Endothelial cell (in vitro differentiated cells): ENCODE measurements around the gene HNRNPK. TPM values are rescaled to one million over a fixed set of nuclear protein-coding genes. Genes with fewer than 3 reads are reported as not detected.

Experiments used
- DNase-seq: peaks from one replicate; pipeline ENCODE4 v3.0.0; 2021; ENCODE audit warnings: low spot score
- H3K27ac Mint-ChIP-seq: one replicate; pipeline ENCODE4 v1.8.0; 2021; ENCODE audit warnings: mixed read lengths, inconsistent platforms; ENCODE audit not compliant: unreplicated experiment
- H3K27me3 Mint-ChIP-seq: one replicate; pipeline ENCODE4 v1.8.0; 2021; ENCODE audit warnings: mild to moderate bottlenecking, moderate library complexity, mixed read lengths, inconsistent platforms; ENCODE audit not compliant: unreplicated experiment
- H3K36me3 Mint-ChIP-seq: one replicate; pipeline ENCODE4 v1.8.0; 2021; ENCODE audit warnings: mild to moderate bottlenecking, low read depth, mixed read lengths, inconsistent platforms; ENCODE audit not compliant: unreplicated experiment
- H3K4me1 Mint-ChIP-seq: one replicate; pipeline ENCODE4 v1.8.0; 2021; ENCODE audit warnings: mild to moderate bottlenecking, mixed read lengths, inconsistent platforms; ENCODE audit not compliant: unreplicated experiment
- H3K4me3 Mint-ChIP-seq: one replicate; pipeline ENCODE4 v1.8.0; 2021; ENCODE audit warnings: mild to moderate bottlenecking, mixed read lengths, inconsistent platforms; ENCODE audit not compliant: unreplicated experiment
- H3K9me3 Mint-ChIP-seq: one replicate; pipeline ENCODE4 v1.8.0; 2021; ENCODE audit warnings: mixed read lengths, inconsistent platforms; ENCODE audit not compliant: unreplicated experiment
- CTCF ChIP-seq: fragments of 200-600 bp; sonication (generic); IDR thresholded peaks from one replicate; pipeline ENCODE4 v1.5.0; 2021; ENCODE audit warnings: antibody characterized with exemption; ENCODE audit not compliant: unreplicated experiment
- total RNA-seq: library from RNA; stranded (reverse); fragmentation: NEBNext Ultra II Directional; extraction: Animal tissue kit (Norgen Biotek cat#: 25700); gene quantifications from one replicate; pipeline ENCODE4 v1.2.1, GENCODE V29; 2021; ENCODE audit not compliant: unreplicated experiment

The HNRNPK gene
- total RNA-seq, 1 donor from 2014 or later = 614 TPM

- Mint-ChIP-seq H3K4me3 (no peak overlapping the region), H3K27ac (no peak overlapping the region), H3K36me3 (no peaks in the 10 kb centered on the region), H3K4me1 (peaks cover 22% of the 10 kb centered on the region), H3K27me3 (peaks cover 1% of the 10 kb centered on the region), H3K9me3 (no peaks in the 10 kb centered on the region)
- no peak for DNase-seq
- no peak for TF ChIP-seq CTCF
These were observed 43.5 kb downstream of the HNRNPK start for GRCh38 chr9:83936523-83936922.

DNA sequence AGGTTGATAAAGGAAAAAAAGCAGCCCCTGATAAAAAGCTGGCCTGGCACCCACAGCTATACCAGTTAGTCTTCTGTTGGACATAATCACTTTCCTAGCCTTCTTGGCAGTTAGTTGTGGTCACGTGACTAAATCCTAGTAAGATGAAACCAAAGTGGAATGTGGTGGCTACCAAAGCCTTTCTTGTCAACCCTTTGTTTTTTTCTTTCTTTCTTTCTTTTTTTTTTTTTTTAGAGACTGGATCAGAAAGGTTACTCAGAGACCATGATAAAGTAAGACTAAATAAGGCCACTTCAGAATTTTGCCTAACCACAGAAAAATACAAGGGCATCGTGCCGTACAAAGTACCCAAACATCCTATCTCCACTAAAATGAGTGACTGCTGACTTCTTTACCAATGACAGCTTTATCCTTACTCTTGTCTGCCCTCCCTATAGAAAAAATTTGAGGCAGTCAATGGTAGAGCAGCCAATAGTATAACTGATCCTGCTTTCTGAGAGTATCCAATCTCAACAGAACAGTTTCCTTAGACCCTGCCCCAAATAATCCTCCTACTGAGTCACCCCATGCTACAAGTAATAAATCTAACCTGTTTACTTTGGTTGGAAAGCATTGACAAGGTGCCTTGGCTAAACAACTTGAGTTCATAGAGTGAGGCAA is 44.6 kb downstream of the HNRNPK start:
- Mint-ChIP-seq H3K4me1 (peaks cover 25% of the 10 kb centered on the region), H3K36me3 (no peaks in the 10 kb centered on the region), H3K27ac (peak overlapping the region; percentile 76), H3K9me3 (no peaks in the 10 kb centered on the region), H3K4me3 (no peak overlapping the region), H3K27me3 (peaks cover 1% of the 10 kb centered on the region)
- DNase-seq = no peak
- TF ChIP-seq CTCF = no peak

- Mint-ChIP-seq H3K4me3 (no peak overlapping the region), H3K4me1 (peaks cover 25% of the 10 kb centered on the region), H3K27me3 (peaks cover 1% of the 10 kb centered on the region), H3K36me3 (no peaks in the 10 kb centered on the region), H3K9me3 (no peaks in the 10 kb centered on the region), H3K27ac (peak overlapping the region; percentile 76)
- no peak for DNase-seq
- no peak for TF ChIP-seq CTCF
These were observed 45.3 kb downstream of the HNRNPK start for GRCh38 chr9:83934569-83935275.

DNA sequence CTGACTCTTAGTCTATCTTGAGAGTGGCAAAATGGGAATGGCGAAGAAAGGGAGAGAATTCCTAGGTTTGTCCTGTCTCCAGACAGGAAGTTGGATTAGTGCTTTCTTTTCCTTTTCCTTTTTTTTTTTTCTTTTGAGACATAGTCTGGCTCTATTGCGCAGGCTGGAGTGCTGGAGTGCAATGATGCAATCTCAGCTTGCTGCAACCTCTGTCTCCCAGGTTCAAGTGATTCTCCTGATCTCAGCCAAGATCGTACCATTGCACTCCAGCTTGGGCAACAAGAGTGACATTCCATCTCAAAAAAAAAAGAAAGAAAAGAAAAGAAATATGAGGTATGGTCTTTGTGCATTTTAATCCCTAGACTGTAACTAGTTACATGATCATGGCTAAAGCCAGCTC is 46.2 kb downstream of the HNRNPK start:
- H3K27ac Mint-ChIP-seq = peak overlapping the region; percentile 89
- H3K4me3 Mint-ChIP-seq = no peak overlapping the region
- H3K36me3 Mint-ChIP-seq = no peaks in the 10 kb centered on the region
- no peaks in the 10 kb centered on the region for H3K9me3 Mint-ChIP-seq
- H3K4me1 Mint-ChIP-seq = peaks cover 25% of the 10 kb centered on the region
- peaks cover 1% of the 10 kb centered on the region for H3K27me3 Mint-ChIP-seq
- no peak for TF ChIP-seq CTCF
- DNase-seq = no peak

DNA sequence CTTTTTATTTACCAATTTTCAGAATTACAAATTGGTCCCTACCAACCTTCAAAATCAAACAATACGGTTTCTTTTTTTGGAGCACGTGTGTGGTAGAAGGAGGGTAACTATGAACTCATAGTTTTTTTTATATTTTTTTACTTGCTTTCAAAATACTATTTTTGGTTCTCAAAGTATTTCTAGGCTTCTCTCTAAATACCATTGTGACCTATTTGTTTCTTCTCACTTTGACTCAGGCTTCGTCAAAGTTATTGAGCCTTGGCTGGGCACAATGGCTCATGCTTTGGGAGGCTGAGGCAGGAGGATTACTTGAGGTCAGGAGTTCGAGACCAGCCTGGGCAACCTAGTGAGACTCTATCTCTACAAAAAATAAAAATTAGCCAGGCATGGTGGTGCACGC is 47.2 kb downstream of the HNRNPK start:
- peaks cover 25% of the 10 kb centered on the region for H3K4me1 Mint-ChIP-seq
- no peak for TF ChIP-seq CTCF
- peaks cover 1% of the 10 kb centered on the region for H3K27me3 Mint-ChIP-seq
- no peaks in the 10 kb centered on the region for H3K9me3 Mint-ChIP-seq
- H3K4me3 Mint-ChIP-seq = no peak overlapping the region
- H3K36me3 Mint-ChIP-seq = no peaks in the 10 kb centered on the region
- DNase-seq = no peak
- H3K27ac Mint-ChIP-seq = no peak overlapping the region
